Mammary epithelial cell (primary cell): ENCODE measurements around the gene ACVR1.
A peak's percentile ranks its signal among the peaks of the same experiment; 100 is the strongest.

Experiments
- CTCF ChIP-seq, 2 donors: IDR thresholded peaks in 1 of 2; conservative IDR thresholded peaks in 1 of 2; 2 replicates each; pipeline ENCODE4 v1.5.1; 2011 to 2012; ENCODE audit warnings: inconsistent platforms in 2 of 2, low read length in 2 of 2, mild to moderate bottlenecking in 2 of 2, control low read depth in 1 of 2, low read depth in 1 of 2; ENCODE audit not compliant: insufficient read depth in 1 of 2; ENCODE audit errors: extremely low read depth in 1 of 2
- EZH2 ChIP-seq: IDR thresholded peaks from 2 replicates; pipeline ENCODE4 v1.6.1; 2012; ENCODE audit warnings: low read length, inconsistent platforms, borderline replicate concordance

- TF ChIP-seq CTCF (conservative IDR thresholded peaks at IDR 0.05 in 1 of 2, IDR thresholded peaks at IDR 0.05 in 1 of 2; ENCODE audit: extremely low read depth in 1 of 2, insufficient read depth in 1 of 2, low read depth in 1 of 2, low read length in 2 of 2) (peak; percentile 60 to 66), EZH2 (no peak)
These were observed 98.7 kb downstream of the ACVR1 start for GRCh38 chr2:157777427-157777826.
